Neuron (in vitro differentiated cells): ENCODE results near the gene KLF7.

Source experiments
- H2AFZ ChIP-seq: one replicate; pipeline ENCODE4 v1.6.1; 2013; ENCODE audit warnings: low read depth, mild to moderate bottlenecking, inconsistent platforms, low read length, moderate library complexity
- H3K27me3 ChIP-seq: one replicate; pipeline ENCODE4 v1.6.1; 2013; ENCODE audit warnings: low read length; ENCODE audit not compliant: insufficient read depth
- H3K36me3 ChIP-seq: one replicate; pipeline ENCODE4 v1.6.1; 2013; ENCODE audit warnings: low read length; ENCODE audit not compliant: insufficient read depth
- H3K4me1 ChIP-seq: one replicate; pipeline ENCODE4 v1.6.1; 2013; ENCODE audit warnings: low read length; ENCODE audit not compliant: insufficient read depth
- H3K4me3 ChIP-seq: 2 replicates; pipeline ENCODE4 v1.5.1; 2013; ENCODE audit warnings: mild to moderate bottlenecking, low read length, moderate library complexity
- H3K9me3 ChIP-seq: one replicate; pipeline ENCODE4 v1.6.1; 2013; ENCODE audit warnings: low read length

KLF7 gene

DNA sequence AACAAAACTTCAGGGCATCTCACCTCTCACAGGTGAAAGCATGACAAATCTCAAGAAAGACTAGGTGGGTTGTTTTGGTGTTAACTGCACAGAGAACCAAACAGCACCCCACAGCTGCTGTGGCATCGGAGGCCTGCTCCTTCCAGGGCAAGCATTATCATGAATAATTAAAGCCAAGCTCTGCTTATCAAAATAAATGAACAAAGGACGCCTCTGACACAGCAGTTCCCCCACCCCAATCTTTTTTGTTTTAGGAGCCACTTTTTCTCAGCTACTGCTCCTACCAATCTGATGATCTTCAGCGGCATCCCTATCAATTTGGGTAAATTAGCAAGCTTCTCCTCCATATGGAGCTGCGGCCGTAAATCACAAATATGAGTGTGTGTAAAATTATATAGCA is 58.6 kb downstream of the KLF7 start:
- Histone ChIP-seq H3K4me3 (no peak overlapping the region), H3K27me3 (no peaks in the 10 kb centered on the region), H3K4me1 (peaks cover 29% of the 10 kb centered on the region), H2AFZ (no peak overlapping the region), H3K9me3 (no peaks in the 10 kb centered on the region), H3K36me3 (peaks cover 7% of the 10 kb centered on the region)

GRCh38 chr2:207103132-207103531 is 62.6 kb downstream of the KLF7 start:
- peaks cover 10% of the 10 kb centered on the region for H3K4me1 ChIP-seq
- H3K9me3 ChIP-seq = no peaks in the 10 kb centered on the region
- H3K27me3 ChIP-seq = no peaks in the 10 kb centered on the region
- no peak overlapping the region for H3K4me3 ChIP-seq
- H2AFZ ChIP-seq = no peak overlapping the region
- H3K36me3 ChIP-seq = peaks cover 9% of the 10 kb centered on the region

GRCh38 chr2:207101984-207102383 is 63.8 kb downstream of the KLF7 start:
- no peaks in the 10 kb centered on the region for H3K27me3 ChIP-seq
- peaks cover 9% of the 10 kb centered on the region for H3K36me3 ChIP-seq
- H3K4me1 ChIP-seq = peaks cover 2% of the 10 kb centered on the region
- no peaks in the 10 kb centered on the region for H3K9me3 ChIP-seq
- no peak overlapping the region for H2AFZ ChIP-seq
- no peak overlapping the region for H3K4me3 ChIP-seq

DNA sequence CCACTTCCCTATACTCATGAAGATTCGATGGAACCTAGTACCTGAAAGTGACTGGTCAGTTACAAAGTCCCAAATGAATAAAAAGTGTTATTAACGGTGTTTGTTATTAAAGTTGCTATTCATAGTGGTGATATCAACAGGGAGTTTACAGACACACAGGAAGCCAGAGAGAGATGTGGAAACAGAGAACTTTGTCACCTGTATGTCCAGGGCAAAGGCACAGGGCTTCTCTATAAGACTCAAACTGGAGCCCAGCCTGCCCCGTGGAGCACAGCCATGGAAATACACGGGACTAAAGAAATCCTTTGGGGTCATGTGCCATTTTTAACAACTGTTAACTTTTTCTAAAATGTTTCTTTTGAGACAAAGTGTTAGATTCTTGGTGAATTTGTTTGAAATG is 68.5 kb downstream of the KLF7 start:
- Histone ChIP-seq H3K36me3 (peaks cover 3% of the 10 kb centered on the region), H3K27me3 (no peaks in the 10 kb centered on the region), H3K9me3 (no peaks in the 10 kb centered on the region), H3K4me3 (no peak overlapping the region), H2AFZ (no peak overlapping the region), H3K4me1 (peaks cover 9% of the 10 kb centered on the region)

GRCh38 chr2:207095963-207096362 is 69.8 kb downstream of the KLF7 start:
- Histone ChIP-seq H2AFZ (no peak overlapping the region), H3K27me3 (no peaks in the 10 kb centered on the region), H3K9me3 (no peaks in the 10 kb centered on the region), H3K4me3 (no peak overlapping the region), H3K36me3 (no peaks in the 10 kb centered on the region), H3K4me1 (peaks cover 11% of the 10 kb centered on the region)

GRCh38 chr2:207093234-207093633 is 72.5 kb downstream of the KLF7 start:
- Histone ChIP-seq H3K36me3 (peaks cover 5% of the 10 kb centered on the region), H3K4me3 (no peak overlapping the region), H3K4me1 (peaks cover 11% of the 10 kb centered on the region), H2AFZ (no peak overlapping the region), H3K27me3 (no peaks in the 10 kb centered on the region), H3K9me3 (peaks cover 2% of the 10 kb centered on the region)

GRCh38 chr2:207092818-207093217 is 72.9 kb downstream of the KLF7 start:
- peaks cover 2% of the 10 kb centered on the region for H3K9me3 ChIP-seq
- H3K4me3 ChIP-seq = no peak overlapping the region
- H3K4me1 ChIP-seq = peaks cover 11% of the 10 kb centered on the region
- no peak overlapping the region for H2AFZ ChIP-seq
- H3K27me3 ChIP-seq = no peaks in the 10 kb centered on the region
- peaks cover 9% of the 10 kb centered on the region for H3K36me3 ChIP-seq

DNA sequence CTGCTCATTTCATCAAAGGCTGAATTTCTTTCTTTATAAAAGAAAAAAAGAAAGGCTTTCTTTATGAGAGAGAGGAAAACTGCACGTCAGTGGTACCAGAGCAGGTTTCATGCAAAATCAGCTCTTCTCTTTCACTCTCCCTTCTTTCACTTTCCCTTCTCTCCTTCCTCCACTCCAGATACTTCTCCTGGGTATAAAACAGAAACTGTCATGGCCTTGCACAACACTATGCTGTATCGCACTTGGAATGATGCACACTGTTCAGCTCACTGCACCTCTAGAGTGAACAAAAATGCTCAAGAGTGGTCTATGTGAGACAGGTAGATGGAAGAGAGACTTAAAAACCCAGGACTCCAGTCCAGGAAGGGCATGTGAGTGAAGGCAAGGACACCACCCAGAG is 73.8 kb downstream of the KLF7 start:
- H3K36me3 ChIP-seq = peaks cover 17% of the 10 kb centered on the region
- H3K9me3 ChIP-seq = peaks cover 2% of the 10 kb centered on the region
- H3K27me3 ChIP-seq = no peaks in the 10 kb centered on the region
- no peak overlapping the region for H3K4me3 ChIP-seq
- H2AFZ ChIP-seq = no peak overlapping the region
- H3K4me1 ChIP-seq = peaks cover 11% of the 10 kb centered on the region

GRCh38 chr2:207091176-207091575 is 74.6 kb downstream of the KLF7 start:
- H3K9me3 ChIP-seq = peaks cover 2% of the 10 kb centered on the region

DNA sequence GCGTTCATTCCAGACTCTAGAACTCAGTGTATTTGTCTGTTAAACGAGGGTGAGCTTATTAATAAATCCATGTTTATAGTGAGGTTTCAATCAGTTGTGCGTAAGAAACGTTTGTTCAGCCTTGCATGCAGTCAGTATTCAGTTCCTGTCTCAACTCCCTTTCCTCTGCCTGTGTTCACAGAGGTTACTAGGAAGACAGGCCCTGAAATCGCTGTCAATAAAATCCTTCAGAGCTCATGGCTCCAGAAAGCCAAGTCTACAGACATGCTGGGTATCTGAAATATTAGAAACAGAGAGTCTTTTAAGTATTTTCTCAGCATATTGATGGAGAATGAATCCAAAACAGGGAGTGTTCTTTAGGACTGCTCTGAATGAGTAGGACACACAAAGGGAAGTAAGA is 75.4 kb downstream of the KLF7 start:
- Histone ChIP-seq H2AFZ (no peak overlapping the region), H3K4me3 (no peak overlapping the region), H3K27me3 (no peaks in the 10 kb centered on the region), H3K4me1 (peaks cover 11% of the 10 kb centered on the region), H3K36me3 (peaks cover 25% of the 10 kb centered on the region), H3K9me3 (peaks cover 2% of the 10 kb centered on the region)

More at GRCh38 chr2:207091176-207091575, 74.6 kb downstream of the KLF7 start:
- H2AFZ ChIP-seq = no peak overlapping the region
- H3K4me3 ChIP-seq = no peak overlapping the region
- no peaks in the 10 kb centered on the region for H3K27me3 ChIP-seq
- peaks cover 25% of the 10 kb centered on the region for H3K36me3 ChIP-seq
- peaks cover 11% of the 10 kb centered on the region for H3K4me1 ChIP-seq

DNA sequence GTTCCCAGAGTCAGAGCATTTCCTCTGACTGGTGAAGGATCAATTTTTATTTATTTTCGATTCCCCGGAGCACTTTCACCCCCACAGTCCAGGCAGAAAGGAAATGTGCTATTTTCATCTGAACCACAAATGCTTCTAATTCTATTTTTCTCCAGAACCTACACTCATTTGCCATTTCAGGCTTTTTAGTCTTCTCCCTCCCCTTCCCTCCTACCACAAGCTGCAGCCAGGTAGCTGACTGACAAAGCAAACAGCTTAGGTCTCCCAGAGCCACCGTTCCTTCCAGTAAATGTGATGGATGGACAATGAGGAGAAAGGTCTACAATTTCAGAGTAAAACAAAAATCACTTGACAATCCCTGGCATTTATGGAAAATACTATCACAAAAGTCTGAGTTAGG is 76.9 kb downstream of the KLF7 start:
- peaks cover 2% of the 10 kb centered on the region for H3K9me3 ChIP-seq
- peaks cover 11% of the 10 kb centered on the region for H3K4me1 ChIP-seq
- no peaks in the 10 kb centered on the region for H3K27me3 ChIP-seq
- peaks cover 28% of the 10 kb centered on the region for H3K36me3 ChIP-seq
- no peak overlapping the region for H3K4me3 ChIP-seq
- H2AFZ ChIP-seq = no peak overlapping the region

DNA sequence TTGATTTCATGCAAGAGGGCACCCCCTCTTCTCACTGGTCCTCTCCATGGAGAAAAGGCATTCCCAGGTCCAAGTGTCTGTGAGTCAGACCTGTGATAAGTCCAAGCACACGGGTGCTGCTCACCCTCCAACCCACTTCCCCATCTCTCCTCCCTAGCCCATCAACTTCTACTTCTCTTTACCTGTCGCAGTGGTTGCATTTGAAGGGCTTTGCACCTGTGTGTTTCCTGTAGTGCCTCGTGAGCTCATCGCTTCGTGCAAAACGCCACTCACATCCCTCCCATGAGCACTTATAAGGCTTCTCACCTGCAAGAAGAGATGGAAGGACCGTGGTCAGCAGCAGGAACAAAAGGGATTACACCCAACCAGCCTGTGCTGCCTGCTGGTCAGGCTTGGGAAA is 77.5 kb downstream of the KLF7 start:
- peaks cover 11% of the 10 kb centered on the region for H3K4me1 ChIP-seq
- no peaks in the 10 kb centered on the region for H3K27me3 ChIP-seq
- no peak overlapping the region for H3K4me3 ChIP-seq
- H3K36me3 ChIP-seq = peaks cover 32% of the 10 kb centered on the region
- H2AFZ ChIP-seq = no peak overlapping the region
- peaks cover 2% of the 10 kb centered on the region for H3K9me3 ChIP-seq

- Histone ChIP-seq H3K9me3 (peaks cover 2% of the 10 kb centered on the region), H3K27me3 (no peaks in the 10 kb centered on the region), H3K36me3 (peaks cover 35% of the 10 kb centered on the region), H2AFZ (no peak overlapping the region), H3K4me1 (peaks cover 2% of the 10 kb centered on the region), H3K4me3 (no peak overlapping the region)
Observed at GRCh38 chr2:207087046-207087902, 78.5 kb downstream of the KLF7 start.

DNA sequence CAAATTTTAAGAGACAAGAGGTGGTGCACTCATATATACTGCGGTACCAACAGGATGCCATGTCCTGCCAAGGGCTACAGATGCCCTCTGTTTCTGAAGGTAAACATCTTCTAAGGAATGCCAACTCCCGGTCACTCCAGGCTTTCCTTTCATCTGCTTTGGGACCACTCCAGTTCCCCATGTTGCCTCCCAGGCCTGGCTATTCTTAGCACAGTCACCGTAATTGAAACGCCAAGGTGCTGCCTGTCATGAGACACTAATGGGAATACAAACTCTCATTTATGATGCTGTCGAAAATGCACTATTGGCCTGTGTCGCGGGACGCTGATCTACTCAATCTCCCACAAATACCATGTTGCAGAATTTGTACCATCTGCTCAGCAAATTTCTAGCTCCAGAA is 79.6 kb downstream of the KLF7 start:
- H3K9me3 ChIP-seq = peaks cover 2% of the 10 kb centered on the region
- no peak overlapping the region for H3K4me3 ChIP-seq
- H3K36me3 ChIP-seq = peaks cover 45% of the 10 kb centered on the region
- H2AFZ ChIP-seq = no peak overlapping the region
- H3K4me1 ChIP-seq = no peaks in the 10 kb centered on the region
- H3K27me3 ChIP-seq = no peaks in the 10 kb centered on the region
